Endothelial cell of umbilical vein (primary cell): Measurements from ENCODE around the gene CUZD1.

Experiments used
- POLR2A ChIP-seq: IDR thresholded peaks from 2 replicates; pipeline ENCODE4 v1.6.1; 2012; ENCODE audit warnings: low read depth, mild to moderate bottlenecking, control low read depth, low read length
- TF ChIP-seq, protein P1 (sequence below), 2 donors: IDR thresholded peaks; 1 replicate in 1 of 2; 2 replicates in 1 of 2; pipeline ENCODE4 v1.5.1; 2011; ENCODE audit warnings: low read length in 2 of 2, mild to moderate bottlenecking in 2 of 2, moderate library complexity in 2 of 2, control low read depth in 1 of 2, inconsistent platforms in 1 of 2, low read depth in 1 of 2; ENCODE audit not compliant: insufficient read depth in 1 of 2; ENCODE audit errors: extremely low read depth in 1 of 2

DNA sequence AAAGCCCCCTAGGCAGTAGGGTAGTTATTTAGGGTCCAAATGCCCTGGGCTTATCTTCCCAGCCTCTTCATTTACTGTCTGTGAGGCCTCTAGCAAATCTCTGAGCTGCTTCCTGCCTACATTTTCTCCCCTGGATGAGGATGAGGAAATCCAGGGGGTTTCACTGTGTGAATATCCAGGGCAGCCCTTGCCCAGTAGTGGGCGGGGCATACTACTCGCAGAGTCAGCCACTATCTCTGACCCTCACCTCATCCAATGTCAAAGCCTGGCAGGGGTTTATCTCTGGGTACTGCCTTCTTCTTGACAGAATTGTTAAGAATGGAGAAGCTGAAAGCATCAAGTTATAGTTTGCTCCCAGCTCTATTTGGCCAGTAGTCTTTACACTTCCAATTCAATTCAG lies 48.9 kb downstream of the CUZD1 start:
- TF ChIP-seq, protein P1, sequence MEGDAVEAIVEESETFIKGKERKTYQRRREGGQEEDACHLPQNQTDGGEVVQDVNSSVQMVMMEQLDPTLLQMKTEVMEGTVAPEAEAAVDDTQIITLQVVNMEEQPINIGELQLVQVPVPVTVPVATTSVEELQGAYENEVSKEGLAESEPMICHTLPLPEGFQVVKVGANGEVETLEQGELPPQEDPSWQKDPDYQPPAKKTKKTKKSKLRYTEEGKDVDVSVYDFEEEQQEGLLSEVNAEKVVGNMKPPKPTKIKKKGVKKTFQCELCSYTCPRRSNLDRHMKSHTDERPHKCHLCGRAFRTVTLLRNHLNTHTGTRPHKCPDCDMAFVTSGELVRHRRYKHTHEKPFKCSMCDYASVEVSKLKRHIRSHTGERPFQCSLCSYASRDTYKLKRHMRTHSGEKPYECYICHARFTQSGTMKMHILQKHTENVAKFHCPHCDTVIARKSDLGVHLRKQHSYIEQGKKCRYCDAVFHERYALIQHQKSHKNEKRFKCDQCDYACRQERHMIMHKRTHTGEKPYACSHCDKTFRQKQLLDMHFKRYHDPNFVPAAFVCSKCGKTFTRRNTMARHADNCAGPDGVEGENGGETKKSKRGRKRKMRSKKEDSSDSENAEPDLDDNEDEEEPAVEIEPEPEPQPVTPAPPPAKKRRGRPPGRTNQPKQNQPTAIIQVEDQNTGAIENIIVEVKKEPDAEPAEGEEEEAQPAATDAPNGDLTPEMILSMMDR (IDR thresholded peaks at IDR 0.05; ENCODE audit: extremely low read depth in 1 of 2, insufficient read depth in 1 of 2, low read depth in 1 of 2, low read length in 2 of 2): no peak
- TF ChIP-seq POLR2A: no peak
